ENCODE measurements around the gene COQ9. TPM values are rescaled to one million over a fixed set of nuclear protein-coding genes. Genes with fewer than 3 reads are reported as not detected.

COQ9 gene
- total and polyA plus RNA-seq, 7 donors = 61.4 to 154 (median 74.5) TPM

DNA sequence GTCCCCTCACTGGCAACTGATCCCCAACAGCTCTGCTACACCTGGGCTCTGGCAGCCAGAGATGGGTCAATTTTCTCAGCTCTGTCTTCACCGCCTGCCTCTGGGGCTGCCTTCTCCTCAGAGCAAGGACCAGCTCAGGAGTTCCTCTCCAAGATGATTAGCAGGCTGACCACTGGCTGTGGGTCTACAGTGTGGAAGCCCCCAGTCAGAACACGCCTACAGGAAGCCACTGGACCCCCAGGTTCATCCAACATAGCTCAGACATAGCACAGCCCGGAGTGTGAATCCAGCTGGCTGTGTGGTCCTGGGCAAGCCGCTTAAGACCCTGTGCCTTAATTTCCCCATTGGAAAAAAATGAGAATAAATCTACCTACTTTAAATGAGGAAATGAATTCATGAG, 34.1 kb downstream of the COQ9 start:
- Histone ChIP-seq H3K27me3 (no peaks in the 10 kb centered on the region), H3K36me3 (no peaks in the 10 kb centered on the region), H3K4me3 (no peak overlapping the region), H3K27ac (no peak overlapping the region), H3K9me3 (no peaks in the 10 kb centered on the region), H3K4me1 (peaks cover 0 to 31% (median 23%) of the 10 kb centered on the region in 4 donors)
- intact Hi-C loops (cut with DNase I) = no loop called here
- TF ChIP-seq EP300 (IDR thresholded peaks at IDR 0.05) (no peak), POLR2AphosphoS5 (IDR thresholded peaks at IDR 0.05) (no peak), POLR2A (IDR thresholded peaks at IDR 0.05) (no peak)
- TF ChIP-seq, protein P1, sequence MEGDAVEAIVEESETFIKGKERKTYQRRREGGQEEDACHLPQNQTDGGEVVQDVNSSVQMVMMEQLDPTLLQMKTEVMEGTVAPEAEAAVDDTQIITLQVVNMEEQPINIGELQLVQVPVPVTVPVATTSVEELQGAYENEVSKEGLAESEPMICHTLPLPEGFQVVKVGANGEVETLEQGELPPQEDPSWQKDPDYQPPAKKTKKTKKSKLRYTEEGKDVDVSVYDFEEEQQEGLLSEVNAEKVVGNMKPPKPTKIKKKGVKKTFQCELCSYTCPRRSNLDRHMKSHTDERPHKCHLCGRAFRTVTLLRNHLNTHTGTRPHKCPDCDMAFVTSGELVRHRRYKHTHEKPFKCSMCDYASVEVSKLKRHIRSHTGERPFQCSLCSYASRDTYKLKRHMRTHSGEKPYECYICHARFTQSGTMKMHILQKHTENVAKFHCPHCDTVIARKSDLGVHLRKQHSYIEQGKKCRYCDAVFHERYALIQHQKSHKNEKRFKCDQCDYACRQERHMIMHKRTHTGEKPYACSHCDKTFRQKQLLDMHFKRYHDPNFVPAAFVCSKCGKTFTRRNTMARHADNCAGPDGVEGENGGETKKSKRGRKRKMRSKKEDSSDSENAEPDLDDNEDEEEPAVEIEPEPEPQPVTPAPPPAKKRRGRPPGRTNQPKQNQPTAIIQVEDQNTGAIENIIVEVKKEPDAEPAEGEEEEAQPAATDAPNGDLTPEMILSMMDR (IDR thresholded peaks at IDR 0.05) = no peak
- 91 to 92% methylated on average over 4 of the region's 4 CpGs for WGBS, 2 donors
- DNase-seq = no peak

DNA sequence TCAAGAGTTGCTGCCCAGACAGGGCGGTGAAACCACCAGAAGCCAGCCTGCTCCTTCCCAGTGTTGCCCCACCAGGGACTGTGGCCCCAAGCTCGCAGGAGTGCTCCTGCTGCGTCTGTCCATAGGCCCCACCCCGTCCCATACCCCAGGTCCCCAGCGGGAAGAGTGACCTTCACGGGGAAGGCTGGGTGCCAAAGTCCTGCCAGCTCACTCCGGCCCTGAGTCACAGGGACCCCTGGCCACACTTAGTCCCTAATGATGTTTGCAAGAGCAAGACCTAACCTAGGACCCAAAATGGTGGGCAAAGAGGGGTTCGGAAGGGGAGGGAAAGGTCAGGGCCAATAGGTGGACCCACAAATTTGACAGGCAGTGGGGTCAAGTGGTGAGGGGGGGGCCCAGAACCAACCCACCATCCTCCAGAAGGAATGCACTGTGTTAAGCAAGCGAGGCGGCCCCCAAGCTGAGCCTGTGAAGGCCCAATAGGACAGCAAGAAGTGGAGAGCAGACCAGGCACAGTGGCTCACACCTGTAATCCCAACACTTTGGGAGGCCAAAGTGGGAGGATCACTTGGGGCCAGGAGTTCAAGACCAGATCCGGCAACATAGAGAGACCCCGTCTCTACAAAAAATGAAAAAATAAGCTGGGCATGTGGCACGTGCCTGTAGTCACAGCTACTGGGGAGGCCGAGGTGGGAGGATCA, 35.7 kb downstream of the COQ9 start:
- no peaks in the 10 kb centered on the region for H3K9me3 ChIP-seq
- intact Hi-C loops (cut with DNase I) = no loop called here
- TF ChIP-seq POLR2AphosphoS5 (IDR thresholded peaks at IDR 0.05) = no peak
- TF ChIP-seq EP300 (IDR thresholded peaks at IDR 0.05) = no peak
- H3K27me3 ChIP-seq = no peaks in the 10 kb centered on the region
- H3K27ac ChIP-seq = no peak overlapping the region
- 74 to 88% methylated on average over 13 to 14 of the region's 14 CpGs for WGBS, 2 donors
- H3K4me1 ChIP-seq = peaks cover 0 to 39% (median 30%) of the 10 kb centered on the region in 4 donors
- no peak for DNase-seq
- H3K4me3 ChIP-seq = no peak overlapping the region
- no peaks in the 10 kb centered on the region for H3K36me3 ChIP-seq

DNA sequence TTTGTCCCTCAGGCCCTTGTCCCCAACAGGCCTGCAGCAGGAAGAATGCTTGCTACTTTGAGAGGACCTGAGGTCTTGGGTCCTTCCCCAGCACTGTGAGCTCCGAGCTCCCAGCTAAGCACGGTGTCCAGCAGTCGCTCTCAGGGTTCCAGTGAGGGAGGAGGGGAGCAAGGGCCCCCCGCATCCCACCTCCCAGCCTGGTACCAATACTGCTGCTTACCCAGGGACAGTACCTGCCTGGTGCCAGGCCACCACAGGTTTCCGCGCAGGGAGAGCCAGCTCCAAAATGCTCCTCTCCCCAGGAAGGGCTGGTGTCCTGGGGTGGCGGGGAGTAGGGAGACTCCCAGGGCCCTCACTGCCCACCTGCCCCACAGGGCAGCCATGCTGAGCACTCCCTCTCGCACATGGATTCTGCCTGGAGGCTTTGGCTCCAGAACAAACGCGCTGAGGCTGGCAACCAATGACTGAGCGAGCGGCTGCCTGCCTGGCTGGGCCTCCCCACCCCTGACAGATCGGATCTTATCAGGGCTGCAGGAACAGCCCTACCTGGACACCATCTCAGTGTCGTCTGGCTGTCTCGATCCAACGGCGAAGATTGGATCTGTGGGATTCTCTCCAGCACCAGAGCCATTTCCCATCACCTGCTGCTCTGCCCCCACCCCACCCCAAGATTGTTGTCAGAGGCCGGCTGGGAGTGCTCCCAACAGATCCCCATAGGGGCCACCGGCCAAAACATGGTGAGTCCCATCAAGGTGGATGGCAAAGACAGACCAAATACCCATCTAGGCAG, 36.6 kb downstream of the COQ9 start:
- Histone ChIP-seq H3K4me1 (peaks cover 0 to 38% (median 27%) of the 10 kb centered on the region in 4 donors), H3K9me3 (no peaks in the 10 kb centered on the region), H3K4me3 (no peak overlapping the region), H3K36me3 (no peaks in the 10 kb centered on the region), H3K27me3 (no peaks in the 10 kb centered on the region), H3K27ac (no peak overlapping the region)
- no peak for DNase-seq
- intact Hi-C loops (cut with DNase I) = no loop called here
- 81 to 88% methylated on average over 19 of the region's 19 CpGs for WGBS, 2 donors
- TF ChIP-seq POLR2A (IDR thresholded peaks at IDR 0.05) = no peak
- no peak for TF ChIP-seq EP300 (IDR thresholded peaks at IDR 0.05)
- TF ChIP-seq, protein P1 (IDR thresholded peaks at IDR 0.05) = no peak

DNA sequence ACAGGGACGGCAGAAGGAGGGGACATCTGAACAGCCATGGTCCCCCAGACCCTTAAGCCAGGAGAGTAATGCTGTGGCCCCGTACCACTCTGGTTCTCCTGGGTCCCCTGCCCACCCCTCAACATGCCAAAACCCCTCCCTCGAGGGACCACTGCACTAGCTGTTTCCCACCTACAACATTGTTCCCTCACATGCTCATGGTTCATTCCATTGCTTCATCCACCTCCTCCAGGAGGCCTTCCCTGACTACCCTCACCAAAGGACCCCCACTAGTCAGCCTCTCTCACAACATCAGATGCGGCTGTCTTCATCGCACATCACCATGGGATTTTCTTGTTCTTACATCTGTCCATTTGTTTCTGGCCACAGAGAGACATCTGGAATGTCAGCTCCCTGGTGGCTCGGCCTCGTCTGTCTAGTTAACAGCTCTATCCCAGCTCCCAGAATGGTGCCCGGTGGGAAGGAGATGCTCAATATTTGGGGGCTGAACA, 37.3 kb downstream of the COQ9 start:
- intact Hi-C loops (cut with DNase I) = no loop called here
- no peaks in the 10 kb centered on the region for H3K36me3 ChIP-seq
- H3K27me3 ChIP-seq = no peaks in the 10 kb centered on the region
- no peak for DNase-seq
- 92 to 96% methylated on average over 8 of the region's 8 CpGs for WGBS, 2 donors
- TF ChIP-seq POLR2A (IDR thresholded peaks at IDR 0.05) = no peak
- TF ChIP-seq, protein P1 (IDR thresholded peaks at IDR 0.05) = no peak
- no peaks in the 10 kb centered on the region for H3K9me3 ChIP-seq
- peaks cover 0 to 32% (median 21%) of the 10 kb centered on the region in 4 donors for H3K4me1 ChIP-seq
- H3K27ac ChIP-seq = no peak overlapping the region
- H3K4me3 ChIP-seq = no peak overlapping the region
